ENCODE results near the gene SLC39A11.
"Not testable (repeated sequence)": the region's sequence is repeated elsewhere in the genome, so short reads cannot be mapped to it uniquely, and the experiment has no call there.

Gene SLC39A11

GRCh38 chr17:73060721-73061120 is 31.8 kb downstream of the SLC39A11 start:
- H3K4me3 ChIP-seq (replicated peaks; ENCODE audit: low read depth, low read length) = no peak overlapping the region
- no peak for TF ChIP-seq CTCF (IDR thresholded peaks at IDR 0.05; ENCODE audit: low read depth, low read length, missing control alignments)
- DNase-seq (ENCODE audit: extremely low read depth, low read depth) = no peak

DNA sequence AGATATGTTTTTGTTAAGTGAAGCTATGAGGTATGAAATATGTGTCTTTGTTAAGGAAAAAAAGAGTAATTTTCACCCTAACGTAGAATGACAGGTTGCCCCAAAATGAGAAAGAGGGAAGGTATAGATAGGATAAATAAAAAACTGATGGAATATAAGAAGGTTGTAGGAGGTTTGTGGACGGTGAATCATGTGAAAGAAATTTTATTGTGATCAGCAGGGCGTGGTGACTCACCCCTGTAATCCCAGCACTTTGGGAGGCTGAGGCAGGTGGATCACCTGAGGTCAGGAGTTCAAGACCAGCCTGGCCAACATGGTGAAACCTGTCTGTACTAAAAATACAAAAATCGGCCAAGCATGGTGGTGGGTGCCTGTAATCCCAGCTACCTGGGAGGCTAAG is 32.8 kb downstream of the SLC39A11 start:
- not testable (repeated sequence) for DNase-seq (ENCODE audit: extremely low read depth, low read depth); H3K4me3 ChIP-seq (replicated peaks; ENCODE audit: low read depth, low read length)

- no peak for DNase-seq (ENCODE audit: extremely low read depth, low read depth)
- no peak for TF ChIP-seq CTCF (IDR thresholded peaks at IDR 0.05; ENCODE audit: low read depth, low read length, missing control alignments)
- H3K4me3 ChIP-seq (replicated peaks; ENCODE audit: low read depth, low read length) = no peak overlapping the region
Measured at GRCh38 chr17:73058022-73058421, 34.5 kb downstream of the SLC39A11 start.

GRCh38 chr17:73057196-73057595 is 35.3 kb downstream of the SLC39A11 start:
- no peak for DNase-seq (ENCODE audit: extremely low read depth, low read depth)
- no peak overlapping the region for H3K4me3 ChIP-seq (replicated peaks; ENCODE audit: low read depth, low read length)
- TF ChIP-seq CTCF (IDR thresholded peaks at IDR 0.05; ENCODE audit: low read depth, low read length, missing control alignments) = no peak

DNA sequence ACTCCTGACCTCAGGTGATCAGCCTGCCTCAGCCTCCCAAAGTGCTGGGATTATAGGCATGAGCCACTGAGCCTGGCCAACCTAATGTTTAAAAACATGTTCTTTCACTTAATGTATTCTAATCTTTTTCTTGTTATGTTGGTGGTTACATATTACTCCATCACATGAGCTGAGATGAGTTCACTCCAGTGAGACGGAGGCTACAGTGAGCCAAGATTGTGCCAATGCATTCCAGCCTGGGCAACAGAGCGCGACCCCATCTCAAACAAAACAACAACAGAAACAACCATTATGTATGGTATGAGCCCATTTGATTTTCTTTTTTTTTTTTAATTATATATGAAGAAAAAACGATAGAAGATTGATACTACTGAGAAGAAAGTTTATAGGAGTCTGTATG is 39.6 kb downstream of the SLC39A11 start:
- DNase-seq (ENCODE audit: extremely low read depth, low read depth) = no peak
- H3K4me3 ChIP-seq (replicated peaks; ENCODE audit: low read depth, low read length) = no peak overlapping the region
- TF ChIP-seq CTCF (IDR thresholded peaks at IDR 0.05; ENCODE audit: low read depth, low read length, missing control alignments) = no peak

- no peak for DNase-seq (ENCODE audit: extremely low read depth, low read depth)
- H3K4me3 ChIP-seq (replicated peaks; ENCODE audit: low read depth, low read length) = no peak overlapping the region
- TF ChIP-seq CTCF (IDR thresholded peaks at IDR 0.05; ENCODE audit: low read depth, low read length, missing control alignments) = no peak
Measured at GRCh38 chr17:73050797-73051196, 41.7 kb downstream of the SLC39A11 start.

DNA sequence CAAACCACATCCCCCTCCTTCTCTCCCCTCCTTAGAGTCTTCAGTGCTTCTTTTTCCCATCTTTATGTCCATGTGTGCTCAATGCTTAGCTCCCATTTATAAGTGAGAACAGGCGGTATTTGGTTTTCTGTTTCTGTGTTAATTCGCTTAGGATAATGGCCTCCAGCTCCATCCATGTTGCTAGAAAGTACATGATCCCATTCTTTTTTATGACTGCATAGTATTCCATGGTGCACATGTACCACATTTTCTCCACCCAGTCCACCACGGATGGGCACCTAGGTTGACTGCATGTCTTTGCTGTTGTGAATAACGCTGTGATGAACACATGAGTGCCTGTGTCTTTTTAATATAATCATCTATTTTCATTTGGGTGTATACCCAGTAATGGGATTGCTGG is 44.3 kb downstream of the SLC39A11 start:
- no peak for DNase-seq (ENCODE audit: extremely low read depth, low read depth)
- TF ChIP-seq CTCF (IDR thresholded peaks at IDR 0.05; ENCODE audit: low read depth, low read length, missing control alignments) = no peak
- H3K4me3 ChIP-seq (replicated peaks; ENCODE audit: low read depth, low read length) = no peak overlapping the region
